Fibroblast of pulmonary artery (primary cell): ENCODE measurements around the gene WBP4.

Experiments
- DNase-seq: peaks from one replicate; pipeline ENCODE4 v3.0.0-alpha.2; 2010; ENCODE audit warnings: low read depth
- H3K4me3 ChIP-seq: replicated peaks from 2 replicates; pipeline ENCODE4 v1.5.1; 2011; ENCODE audit warnings: low read depth, mild to moderate bottlenecking, control low read depth, low read length, moderate library complexity
- TF ChIP-seq, protein P1 (sequence below): IDR thresholded peaks from 2 replicates; pipeline ENCODE4 v1.5.1; 2011; ENCODE audit warnings: mild to moderate bottlenecking, control low read depth, low read length, inconsistent platforms; ENCODE audit errors: missing control alignments

Gene WBP4, protein sequence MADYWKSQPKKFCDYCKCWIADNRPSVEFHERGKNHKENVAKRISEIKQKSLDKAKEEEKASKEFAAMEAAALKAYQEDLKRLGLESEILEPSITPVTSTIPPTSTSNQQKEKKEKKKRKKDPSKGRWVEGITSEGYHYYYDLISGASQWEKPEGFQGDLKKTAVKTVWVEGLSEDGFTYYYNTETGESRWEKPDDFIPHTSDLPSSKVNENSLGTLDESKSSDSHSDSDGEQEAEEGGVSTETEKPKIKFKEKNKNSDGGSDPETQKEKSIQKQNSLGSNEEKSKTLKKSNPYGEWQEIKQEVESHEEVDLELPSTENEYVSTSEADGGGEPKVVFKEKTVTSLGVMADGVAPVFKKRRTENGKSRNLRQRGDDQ

GRCh38 chr13:41061075-41061913 lies at the start of gene WBP4:
WBP4 (plus strand) TSS chr13:41061509; CDS start chr13:41061674, 165 bp downstream.
- H3K4me3 ChIP-seq, result peak within 1 kb of the TSS; percentile 85
- TF ChIP-seq, protein P1, sequence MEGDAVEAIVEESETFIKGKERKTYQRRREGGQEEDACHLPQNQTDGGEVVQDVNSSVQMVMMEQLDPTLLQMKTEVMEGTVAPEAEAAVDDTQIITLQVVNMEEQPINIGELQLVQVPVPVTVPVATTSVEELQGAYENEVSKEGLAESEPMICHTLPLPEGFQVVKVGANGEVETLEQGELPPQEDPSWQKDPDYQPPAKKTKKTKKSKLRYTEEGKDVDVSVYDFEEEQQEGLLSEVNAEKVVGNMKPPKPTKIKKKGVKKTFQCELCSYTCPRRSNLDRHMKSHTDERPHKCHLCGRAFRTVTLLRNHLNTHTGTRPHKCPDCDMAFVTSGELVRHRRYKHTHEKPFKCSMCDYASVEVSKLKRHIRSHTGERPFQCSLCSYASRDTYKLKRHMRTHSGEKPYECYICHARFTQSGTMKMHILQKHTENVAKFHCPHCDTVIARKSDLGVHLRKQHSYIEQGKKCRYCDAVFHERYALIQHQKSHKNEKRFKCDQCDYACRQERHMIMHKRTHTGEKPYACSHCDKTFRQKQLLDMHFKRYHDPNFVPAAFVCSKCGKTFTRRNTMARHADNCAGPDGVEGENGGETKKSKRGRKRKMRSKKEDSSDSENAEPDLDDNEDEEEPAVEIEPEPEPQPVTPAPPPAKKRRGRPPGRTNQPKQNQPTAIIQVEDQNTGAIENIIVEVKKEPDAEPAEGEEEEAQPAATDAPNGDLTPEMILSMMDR, result peak; percentile 16
- peak; percentile 97 for DNase-seq

GRCh38 chr13:41012536-41012935 lies 48.8 kb upstream of the WBP4 start:
- no peak overlapping the region for H3K4me3 ChIP-seq
- TF ChIP-seq, protein P1, result no peak
- no peak for DNase-seq

- TF ChIP-seq, protein P1, result no peak
- DNase-seq, result no peak
- no peak overlapping the region for H3K4me3 ChIP-seq
These were observed 47.5 kb upstream of the WBP4 start for GRCh38 chr13:41013835-41014234.

- TF ChIP-seq, protein P1, result no peak
- no peak overlapping the region for H3K4me3 ChIP-seq
- no peak for DNase-seq
These were observed 45.4 kb upstream of the WBP4 start for GRCh38 chr13:41015920-41016319.

- no peak for DNase-seq
- no peak overlapping the region for H3K4me3 ChIP-seq
- TF ChIP-seq, protein P1, result no peak
These were observed 44.1 kb upstream of the WBP4 start for GRCh38 chr13:41017159-41017558.

- no peak for DNase-seq
- TF ChIP-seq, protein P1, result no peak
- H3K4me3 ChIP-seq, result no peak overlapping the region
These were observed 43.3 kb upstream of the WBP4 start for GRCh38 chr13:41017817-41018601.
